ENCODE data around the gene RIPOR3. TPM values are rescaled to one million over a fixed set of nuclear protein-coding genes. Genes with fewer than 3 reads are reported as not detected.

Gene RIPOR3
- total RNA-seq, result 5.4 and 13.2 TPM in 2 replicates

GRCh38 chr20:50690650-50691572 lies at the start of gene RIPOR3:
TSS of gene RIPOR3 (minus strand) at chr20:50691542. CDS start at chr20:50691128, 414 bp downstream.

GRCh38 chr20:50731055-50731929 lies 40.0 kb upstream of the RIPOR3 start, which contains the start of gene PARD6B:
TSS of gene PARD6B (plus strand) at chr20:50731580. CDS start at chr20:50731787, 207 bp downstream.

Other genes starting within 250 kb of the RIPOR3 start
- 22.3 and 34.1 TPM in 2 replicates for gene PTPN1, start 181.2 kb downstream of the RIPOR3 start, total RNA-seq
- 0.96 and 1.7 TPM in 2 replicates for gene PARD6B, start 40.0 kb upstream of the RIPOR3 start, total RNA-seq
- gene BCAS4, start 103.5 kb upstream of the RIPOR3 start, total RNA-seq, result 15.8 and 19.6 TPM in 2 replicates
- gene ADNP, start 239.9 kb upstream of the RIPOR3 start, total RNA-seq, result 16.5 and 18.0 TPM in 2 replicates

Data from regular cardiac myocyte (primary cell).